ENCODE data around the gene PLEKHS1.

DNA sequence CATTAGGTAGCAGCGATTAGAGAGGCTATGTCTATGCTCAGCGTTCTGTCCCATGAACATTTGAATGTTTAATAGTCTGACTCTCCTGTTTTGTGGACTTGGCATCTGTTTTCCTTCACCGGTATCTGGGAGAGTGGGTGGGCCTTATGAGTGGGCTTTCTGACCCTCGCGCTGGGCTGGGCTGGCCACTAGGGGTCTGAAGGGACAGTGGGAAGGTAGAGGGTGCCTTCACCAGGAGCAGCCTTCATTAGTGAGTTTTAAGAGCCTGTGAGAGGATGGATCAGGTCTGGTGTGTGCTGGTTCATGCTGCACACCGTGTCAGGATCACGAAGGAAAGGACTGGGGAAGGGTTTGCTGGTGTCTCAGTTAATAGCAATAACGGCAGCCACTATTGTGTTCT, 69.0 kb downstream of the PLEKHS1 start:
- TF ChIP-seq POLR2AphosphoS5 (IDR thresholded peaks at IDR 0.05; ENCODE audit: low read depth): no peak
- TF ChIP-seq, protein P1, sequence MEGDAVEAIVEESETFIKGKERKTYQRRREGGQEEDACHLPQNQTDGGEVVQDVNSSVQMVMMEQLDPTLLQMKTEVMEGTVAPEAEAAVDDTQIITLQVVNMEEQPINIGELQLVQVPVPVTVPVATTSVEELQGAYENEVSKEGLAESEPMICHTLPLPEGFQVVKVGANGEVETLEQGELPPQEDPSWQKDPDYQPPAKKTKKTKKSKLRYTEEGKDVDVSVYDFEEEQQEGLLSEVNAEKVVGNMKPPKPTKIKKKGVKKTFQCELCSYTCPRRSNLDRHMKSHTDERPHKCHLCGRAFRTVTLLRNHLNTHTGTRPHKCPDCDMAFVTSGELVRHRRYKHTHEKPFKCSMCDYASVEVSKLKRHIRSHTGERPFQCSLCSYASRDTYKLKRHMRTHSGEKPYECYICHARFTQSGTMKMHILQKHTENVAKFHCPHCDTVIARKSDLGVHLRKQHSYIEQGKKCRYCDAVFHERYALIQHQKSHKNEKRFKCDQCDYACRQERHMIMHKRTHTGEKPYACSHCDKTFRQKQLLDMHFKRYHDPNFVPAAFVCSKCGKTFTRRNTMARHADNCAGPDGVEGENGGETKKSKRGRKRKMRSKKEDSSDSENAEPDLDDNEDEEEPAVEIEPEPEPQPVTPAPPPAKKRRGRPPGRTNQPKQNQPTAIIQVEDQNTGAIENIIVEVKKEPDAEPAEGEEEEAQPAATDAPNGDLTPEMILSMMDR (IDR thresholded peaks at IDR 0.05; ENCODE audit: insufficient read depth, low read length): no peak

Measured in HL-60 (cell line).